DMS 273 (cell line): ENCODE results near the gene OPTN.
"Not testable (repeated sequence)": the region's sequence is repeated elsewhere in the genome, so short reads cannot be mapped to it uniquely, and the experiment has no call there.

Experiments used
- DNase-seq: peaks from one replicate; lab custom pipeline; 2025; ENCODE audit not compliant: unreplicated experiment; lab: John Stamatoyannopoulos, UW

The OPTN gene

DNA sequence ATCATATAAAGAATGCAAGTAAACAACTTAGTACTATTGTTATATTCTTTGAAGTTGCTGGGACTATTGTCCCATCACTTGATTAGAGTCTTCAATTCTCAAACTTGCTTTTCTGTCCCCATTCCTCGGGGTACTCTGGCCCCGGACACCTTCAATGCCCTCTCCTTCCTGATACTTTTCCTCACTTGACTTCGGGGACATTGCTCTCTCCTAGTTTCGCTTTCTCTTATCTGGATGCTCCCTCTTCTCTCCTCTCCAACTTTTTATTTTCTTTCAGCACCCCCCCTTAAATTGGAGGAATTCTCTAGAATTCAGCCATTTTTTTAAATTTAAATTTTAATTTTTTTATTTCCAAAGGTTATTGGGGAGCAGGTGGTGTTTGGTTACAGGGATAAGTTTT lies 10.6 kb upstream of the OPTN start:
- no peak for DNase-seq

GRCh38 chr10:13090289-13090688 lies 9.7 kb upstream of the OPTN start:
- no peak for DNase-seq

- no peak for DNase-seq
Observed at GRCh38 chr10:13091801-13092200, 8.2 kb upstream of the OPTN start.

GRCh38 chr10:13092291-13093102 lies 7.5 kb upstream of the OPTN start:
- DNase-seq, result no peak

DNA sequence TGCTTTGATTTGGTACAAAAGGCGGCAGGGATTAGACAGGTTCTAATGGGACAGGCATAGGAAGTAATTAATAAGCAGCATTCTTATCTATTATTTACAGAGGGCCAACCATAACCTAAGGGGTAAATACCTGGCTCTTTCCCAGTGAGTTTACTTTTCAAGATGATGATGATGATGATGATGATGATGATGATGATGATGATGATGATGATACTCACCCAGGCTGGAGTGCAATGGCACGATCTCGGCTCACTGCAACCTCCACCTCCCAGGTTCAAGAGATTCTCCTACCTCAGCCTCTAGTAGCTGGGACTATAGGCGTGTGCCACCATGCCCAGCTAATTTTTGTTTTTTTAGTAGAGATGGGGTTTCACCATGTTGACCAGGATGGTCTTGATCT lies 5.9 kb upstream of the OPTN start:
- not testable (repeated sequence) for DNase-seq

DNA sequence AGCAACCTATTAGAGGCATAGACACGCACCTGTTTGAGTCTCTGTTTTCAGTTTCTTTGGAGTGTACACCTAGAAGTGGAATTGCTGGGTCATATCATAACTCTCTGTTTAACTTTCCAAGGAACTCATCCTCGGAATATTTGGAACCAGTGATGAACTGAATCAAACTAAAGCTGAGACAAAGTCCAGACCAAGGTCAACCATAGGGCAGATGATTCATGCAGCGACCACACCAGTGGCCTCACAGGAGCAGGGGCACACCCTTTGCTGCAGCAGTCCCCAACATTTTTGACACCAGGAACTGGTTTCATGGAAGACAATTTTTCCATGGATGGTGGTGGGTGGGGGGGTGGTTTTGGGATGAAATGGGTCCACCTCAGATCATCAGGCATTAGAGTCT lies 4.9 kb upstream of the OPTN start:
- DNase-seq, result no peak

DNA sequence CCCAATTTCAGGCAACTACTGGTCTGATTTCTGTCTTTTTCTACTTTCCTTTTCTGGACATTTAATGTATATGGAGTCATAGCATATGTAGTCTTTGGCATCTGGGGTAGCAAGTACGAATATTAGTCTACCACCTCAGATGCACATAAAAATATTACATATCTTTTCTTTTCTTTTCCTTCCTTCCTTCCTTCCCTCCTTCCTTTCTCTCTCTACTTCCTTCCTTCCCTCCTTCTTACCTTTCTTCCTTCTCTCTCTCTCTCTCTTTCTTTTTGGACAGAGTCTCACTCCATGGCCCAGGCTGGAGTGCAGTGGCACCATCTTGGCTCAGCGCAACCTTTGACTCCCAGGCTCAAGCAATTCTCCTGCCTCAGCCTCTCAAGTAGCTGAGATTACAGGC lies 4.0 kb upstream of the OPTN start:
- no peak for DNase-seq

DNA sequence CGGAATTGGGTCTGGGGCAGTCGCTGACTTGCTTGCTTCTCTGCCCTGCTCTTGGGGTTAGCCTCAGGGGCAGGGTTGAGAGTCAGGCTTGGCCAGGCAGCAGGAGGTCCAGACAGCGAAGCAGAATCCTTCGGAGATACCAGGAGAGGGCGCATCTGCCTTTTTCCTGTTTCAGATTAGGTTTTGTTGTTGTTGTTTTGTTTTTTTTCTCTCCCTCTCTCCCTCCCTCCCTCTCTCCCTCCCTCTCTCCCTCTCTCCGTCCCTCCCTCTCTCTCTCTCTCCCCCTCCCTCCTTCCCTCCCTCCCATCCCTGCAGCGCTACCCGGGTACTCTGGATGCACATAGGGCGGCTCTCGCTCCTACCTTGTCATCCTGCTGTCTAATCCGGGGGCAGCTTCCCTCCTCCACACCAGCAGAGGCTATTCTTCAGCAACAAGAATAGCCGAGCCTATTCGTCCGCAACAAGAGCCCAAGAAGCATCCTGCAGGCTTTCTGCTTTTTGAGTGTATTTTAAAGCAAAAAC lies 758 bp upstream of the OPTN start:
- DNase-seq, result peak; percentile 80

- peak; percentile 40 for DNase-seq
Observed at GRCh38 chr10:13100349-13101294, 659 bp downstream of the OPTN start.

GRCh38 chr10:13102002-13102794 lies 2.2 kb downstream of the OPTN start:
- no peak for DNase-seq

DNA sequence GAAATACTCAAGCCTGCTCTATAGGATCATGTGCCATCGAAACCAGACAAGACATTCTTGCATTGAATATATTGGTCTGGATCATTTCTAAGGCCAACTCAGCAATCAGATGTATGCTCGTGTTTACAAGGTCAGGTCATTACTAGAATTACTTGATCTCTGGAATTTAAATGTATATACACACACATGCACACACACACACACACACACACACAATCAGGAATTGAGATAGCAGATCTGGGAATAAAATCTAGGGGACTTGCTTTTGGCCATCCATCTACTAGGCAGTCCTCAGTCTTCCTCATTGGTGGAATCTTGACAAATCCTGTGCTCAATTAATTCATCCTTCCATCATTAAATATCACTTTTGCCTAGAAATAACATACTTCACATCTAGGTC lies 3.6 kb downstream of the OPTN start:
- DNase-seq, result no peak

- peak; percentile 2 for DNase-seq
Observed at GRCh38 chr10:13104697-13105096, 4.7 kb downstream of the OPTN start.

- DNase-seq, result no peak
Observed at GRCh38 chr10:13105184-13105583, 5.2 kb downstream of the OPTN start.

DNA sequence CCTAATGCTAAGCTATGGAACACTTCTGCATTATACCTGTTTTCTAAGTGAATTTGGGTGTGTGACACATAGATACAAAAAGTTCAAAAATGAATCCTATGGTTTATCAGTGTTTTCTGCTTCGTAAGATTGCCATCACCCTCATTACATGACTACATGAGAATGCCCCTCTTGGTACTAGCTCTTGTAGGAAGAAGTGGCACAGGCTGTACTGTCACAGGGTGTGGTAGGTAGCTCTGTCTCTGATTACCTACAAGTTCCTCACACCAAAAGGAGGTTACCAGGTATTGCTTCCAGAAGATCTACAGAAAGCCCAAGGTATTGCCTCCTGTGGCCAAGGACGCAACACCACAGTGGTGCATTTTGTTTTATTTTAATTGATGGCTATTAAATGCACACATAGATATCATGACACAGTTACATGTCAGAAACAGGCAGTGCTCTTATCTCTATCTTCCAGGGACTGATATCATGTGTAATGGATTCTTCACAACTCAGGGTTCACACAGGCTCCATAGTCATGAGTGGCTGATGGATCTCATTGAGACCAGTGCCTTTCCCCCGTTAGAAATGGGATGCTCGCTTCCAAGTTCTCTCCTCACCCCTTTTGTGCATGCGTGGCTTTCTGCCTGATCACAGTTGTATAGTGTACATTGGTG lies 6.6 kb downstream of the OPTN start:
- DNase-seq, result no peak

GRCh38 chr10:13110908-13111307 lies 10.9 kb downstream of the OPTN start:
- no peak for DNase-seq

GRCh38 chr10:13113544-13113943 lies 13.6 kb downstream of the OPTN start:
- DNase-seq, result no peak

DNA sequence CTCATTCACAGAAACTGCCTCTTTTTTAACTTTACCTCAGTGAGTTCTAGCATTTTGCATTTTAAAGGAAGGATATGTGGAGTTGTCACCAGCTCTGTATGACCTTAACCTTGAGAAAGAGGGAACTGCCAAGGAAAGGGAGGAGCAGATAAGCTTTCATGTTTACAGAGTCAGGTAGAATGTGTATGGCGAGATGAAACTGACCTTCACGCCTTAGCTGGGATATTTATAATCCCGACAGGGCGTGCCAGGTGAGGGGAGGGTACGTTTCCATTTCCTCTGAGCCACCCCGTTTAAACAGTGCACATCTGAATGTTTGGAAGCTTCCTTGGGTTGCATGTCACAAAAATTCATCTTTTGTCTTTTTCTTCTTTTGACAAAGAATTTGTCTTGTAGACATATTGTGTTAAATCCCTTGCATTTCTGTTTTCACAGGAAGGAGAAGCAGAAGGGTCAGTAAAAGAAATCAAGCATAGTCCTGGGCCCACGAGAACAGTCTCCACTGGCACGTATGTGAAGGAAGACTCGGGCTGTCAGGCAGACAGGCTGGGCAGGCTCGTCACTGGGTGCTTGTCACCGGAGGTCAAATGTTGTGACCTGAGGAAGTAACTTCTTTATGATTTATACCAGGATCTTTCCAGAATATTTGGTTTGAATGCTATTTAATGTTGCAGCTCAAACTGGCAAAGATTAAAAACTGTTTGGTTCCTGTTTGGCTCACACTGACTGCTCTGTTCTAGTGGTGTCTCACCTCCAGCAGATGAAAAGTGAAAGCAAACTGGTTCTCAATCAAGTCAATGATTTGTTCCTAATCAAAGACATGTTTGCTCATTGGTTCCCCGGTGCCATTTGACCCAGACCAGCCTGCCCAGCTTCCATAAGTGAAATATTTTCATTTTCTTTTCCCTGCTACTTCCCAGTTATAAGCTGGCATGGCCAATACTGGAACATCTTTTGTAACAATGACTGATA lies 16.2 kb downstream of the OPTN start:
- DNase-seq, result no peak

- DNase-seq, result no peak
Observed at GRCh38 chr10:13117841-13118783, 18.1 kb downstream of the OPTN start.
